ENCODE data around the gene METTL1.
"Not testable (repeated sequence)": the region's sequence is repeated elsewhere in the genome, so short reads cannot be mapped to it uniquely, and the experiment has no call there.

METTL1 gene

GRCh38 chr12:57721846-57722608, 49.9 kb downstream of the METTL1 start:
- not testable (repeated sequence) for DNase-seq

- no peak for DNase-seq
Measured at GRCh38 chr12:57720606-57721595, 51.0 kb downstream of the METTL1 start.

- DNase-seq = no peak
Measured at GRCh38 chr12:57719777-57720605, 51.9 kb downstream of the METTL1 start.

GRCh38 chr12:57718641-57719528, 53.0 kb downstream of the METTL1 start:
- no peak for DNase-seq
